MM.1S (cell line): ENCODE data around the gene KNG1.

Experiments used
- CTCF ChIP-seq: fragments of 300-600 bp; sonication (generic); IDR thresholded peaks from 2 replicates; pipeline ENCODE4 v1.5.1; 2016; ENCODE audit warnings: antibody characterized with exemption, low read length, mixed read lengths
- EZH2 ChIP-seq: fragments of 300-600 bp; sonication (generic); optimal IDR thresholded peaks from 2 replicates; pipeline ENCODE3; 2017; ENCODE audit warnings: low read depth, mild to moderate bottlenecking, antibody characterized with exemption, low read length, mixed read lengths

GRCh38 chr3:186732169-186732766 is 15.1 kb downstream of the KNG1 start:
- TF ChIP-seq CTCF (no peak), EZH2 (no peak)
